ENCODE measurements around the gene ANKRD34C.

Gene ANKRD34C

GRCh38 chr15:79282371-79283251 is at the start of gene ANKRD34C:
TSS of gene ANKRD34C (plus strand) at chr15:79282722. CDS start at chr15:79293285, 10,563 bp downstream.
- no peak for DNase-seq (ENCODE audit: low spot score)

- DNase-seq (ENCODE audit: low spot score) = no peak
Observed at GRCh38 chr15:79233236-79233635, 49.3 kb upstream of the ANKRD34C start.

GRCh38 chr15:79240036-79240435 is 42.5 kb upstream of the ANKRD34C start:
- no peak for DNase-seq (ENCODE audit: low spot score)

- no peak for DNase-seq (ENCODE audit: low spot score)
Observed at GRCh38 chr15:79243723-79244122, 38.8 kb upstream of the ANKRD34C start.

- no peak for DNase-seq (ENCODE audit: low spot score)
Observed at GRCh38 chr15:79244876-79245275, 37.6 kb upstream of the ANKRD34C start.

GRCh38 chr15:79248183-79248582 is 34.3 kb upstream of the ANKRD34C start:
- DNase-seq (ENCODE audit: low spot score) = no peak

- no peak for DNase-seq (ENCODE audit: low spot score)
Observed at GRCh38 chr15:79257454-79257853, 25.1 kb upstream of the ANKRD34C start.

- DNase-seq (ENCODE audit: low spot score) = no peak
Observed at GRCh38 chr15:79261836-79262235, 20.7 kb upstream of the ANKRD34C start.

GRCh38 chr15:79265167-79265566 is 17.4 kb upstream of the ANKRD34C start:
- DNase-seq (ENCODE audit: low spot score) = peak; percentile 61

- DNase-seq (ENCODE audit: low spot score) = no peak
Observed at GRCh38 chr15:79265987-79266579, 16.4 kb upstream of the ANKRD34C start.

- no peak for DNase-seq (ENCODE audit: low spot score)
Observed at GRCh38 chr15:79283252-79284048, 928 bp downstream of the ANKRD34C start.

- DNase-seq (ENCODE audit: low spot score) = peak; percentile 60
Observed at GRCh38 chr15:79290642-79291275, 8.2 kb downstream of the ANKRD34C start.

GRCh38 chr15:79292011-79292410 is 9.5 kb downstream of the ANKRD34C start:
- no peak for DNase-seq (ENCODE audit: low spot score)

GRCh38 chr15:79294075-79294474 is 11.6 kb downstream of the ANKRD34C start:
- no peak for DNase-seq (ENCODE audit: low spot score)

- DNase-seq (ENCODE audit: low spot score) = no peak
Observed at GRCh38 chr15:79296583-79296982, 14.1 kb downstream of the ANKRD34C start.

- no peak for DNase-seq (ENCODE audit: low spot score)
Observed at GRCh38 chr15:79299126-79299840, 16.8 kb downstream of the ANKRD34C start.

- DNase-seq (ENCODE audit: low spot score) = no peak
Observed at GRCh38 chr15:79299841-79300235, 17.3 kb downstream of the ANKRD34C start.

GRCh38 chr15:79307251-79307650 is 24.7 kb downstream of the ANKRD34C start:
- DNase-seq (ENCODE audit: low spot score) = no peak

- no peak for DNase-seq (ENCODE audit: low spot score)
Observed at GRCh38 chr15:79308874-79309273, 26.4 kb downstream of the ANKRD34C start.

GRCh38 chr15:79310612-79310984 is 28.1 kb downstream of the ANKRD34C start:
- DNase-seq (ENCODE audit: low spot score) = no peak
